IMR-90 (cell line): ENCODE measurements around the gene NEK4. TPM values are rescaled to one million over a fixed set of nuclear protein-coding genes. Genes with fewer than 3 reads are reported as not detected.

Source experiments
- ATAC-seq: fragments of 200-7000 bp; cut with Tn5 transposase; 2 replicates; pipeline ENCODE4 v1.9.1; 2020; ENCODE audit warnings: low read depth, mild to moderate bottlenecking, moderate library complexity
- BruUV-seq: library from RNA; stranded (reverse); fragments of 400-500 nt; replicated peaks from 2 replicates; lab custom pipeline; 2021; lab: Mats Ljungman, UMichigan
- CTCF ChIA-PET: fragments of 300-600 bp; formaldehyde crosslinking; extraction: SDS; loops from one replicate; lab custom pipeline; 2021; ENCODE audit warnings: antibody characterized with exemption; lab: Yijun Ruan, JAX
- POLR2A ChIA-PET: fragments of 300-600 bp; sonication (Branson Sonifier 250); formaldehyde crosslinking; loops from one replicate; lab custom pipeline; 2022; ENCODE audit warnings: antibody characterized with exemption; ENCODE audit not compliant: unreplicated experiment; lab: Charles Lee
- DNase-seq: peaks from one replicate; pipeline ENCODE4 v3.0.0; 2013
- H2AFZ ChIP-seq: replicated peaks from 2 replicates; pipeline ENCODE3; 2013; ENCODE audit warnings: low read length, mild to moderate bottlenecking; ENCODE audit not compliant: poor library complexity
- H2AK5ac ChIP-seq: 2 replicates; pipeline ENCODE4 v1.6.1; 2013; ENCODE audit warnings: low read depth, low read length, inconsistent platforms
- H2AK9ac ChIP-seq: replicated peaks from 2 replicates; pipeline ENCODE3; 2013; ENCODE audit warnings: mild to moderate bottlenecking, low read depth, low read length, moderate library complexity; ENCODE audit not compliant: poor library complexity
- H2BK120ac ChIP-seq: 2 replicates; pipeline ENCODE4 v1.6.1; 2013; ENCODE audit warnings: low read depth, low read length, inconsistent platforms
- H2BK15ac ChIP-seq: 3 replicates; pipeline ENCODE4 v1.6.1; 2013; ENCODE audit warnings: low read depth, low read length, inconsistent platforms
- H2BK20ac ChIP-seq: 2 replicates; pipeline ENCODE4 v1.6.1; 2013; ENCODE audit warnings: low read depth, mild to moderate bottlenecking, inconsistent platforms, low read length, moderate library complexity
- H2BK5ac ChIP-seq: 2 replicates; pipeline ENCODE4 v1.6.1; 2013; ENCODE audit warnings: mild to moderate bottlenecking, low read depth, low read length, inconsistent platforms; ENCODE audit not compliant: poor library complexity, severe bottlenecking
- H3K14ac ChIP-seq: replicated peaks from 2 replicates; pipeline ENCODE4 v1.6.1; 2013; ENCODE audit warnings: low read depth, low read length, inconsistent platforms
- H3K18ac ChIP-seq: 2 replicates; pipeline ENCODE4 v1.6.1; 2013; ENCODE audit warnings: low read depth, low read length, control low read depth
- H3K23ac ChIP-seq: 2 replicates; pipeline ENCODE4 v1.6.1; 2013; ENCODE audit warnings: low read depth, low read length, inconsistent platforms
- H3K27ac ChIP-seq: 2 replicates; pipeline ENCODE4 v1.5.1; 2013; ENCODE audit warnings: mild to moderate bottlenecking, control low read depth, low read length; ENCODE audit not compliant: insufficient read depth
- H3K27me3 ChIP-seq: 2 replicates; pipeline ENCODE4 v1.6.1; 2013; ENCODE audit warnings: low read length; ENCODE audit not compliant: control insufficient read depth, insufficient read depth
- H3K36me3 ChIP-seq: 2 replicates; pipeline ENCODE4 v1.6.1; 2013; ENCODE audit warnings: low read length, mixed read lengths; ENCODE audit not compliant: control insufficient read depth, insufficient read depth
- H3K4ac ChIP-seq: 2 replicates; pipeline ENCODE4 v1.6.1; 2013; ENCODE audit warnings: low read depth, low read length, inconsistent platforms
- H3K4me1 ChIP-seq: 2 replicates; pipeline ENCODE4 v1.6.1; 2013; ENCODE audit warnings: low read length, mixed read lengths; ENCODE audit not compliant: control insufficient read depth, insufficient read depth
- H3K4me2 ChIP-seq: 2 replicates; pipeline ENCODE4 v1.6.1; 2013; ENCODE audit warnings: low read depth, mild to moderate bottlenecking, control low read depth, low read length, moderate library complexity
- H3K4me3 ChIP-seq: 2 replicates; pipeline ENCODE4 v1.5.1; 2013; ENCODE audit warnings: low read depth, mild to moderate bottlenecking, control low read depth, low read length, moderate library complexity; ENCODE audit not compliant: insufficient read depth
- H3K56ac ChIP-seq: 2 replicates; pipeline ENCODE4 v1.6.1; 2013; ENCODE audit warnings: low read length, inconsistent platforms; ENCODE audit not compliant: insufficient read depth; ENCODE audit errors: extremely low read depth
- H3K79me1 ChIP-seq, 2 experiments: 2 replicates each; pipeline ENCODE4 v1.6.1; 2013; ENCODE audit warnings: low read length in 2 of 2, inconsistent platforms in 1 of 2, low read depth in 1 of 2
- H3K9ac ChIP-seq: 2 replicates; pipeline ENCODE4 v1.6.1; 2013; ENCODE audit warnings: low read depth, low read length, control low read depth
- H3K9me1 ChIP-seq: 2 replicates; pipeline ENCODE4 v1.6.1; 2013; ENCODE audit warnings: low read length, inconsistent platforms; ENCODE audit not compliant: insufficient read depth
- H3K9me3 ChIP-seq: 2 replicates; pipeline ENCODE4 v1.6.1; 2013; ENCODE audit warnings: low read length; ENCODE audit not compliant: control insufficient read depth, insufficient read depth
- H4K20me1 ChIP-seq: 2 replicates; pipeline ENCODE4 v1.6.1; 2013; ENCODE audit warnings: low read length, inconsistent platforms; ENCODE audit not compliant: insufficient read depth
- H4K5ac ChIP-seq: 2 replicates; pipeline ENCODE4 v1.6.1; 2013; ENCODE audit warnings: mild to moderate bottlenecking, low read depth, low read length, control low read depth
- H4K8ac ChIP-seq, 2 experiments: 2 replicates each; pipeline ENCODE4 v1.6.1; 2013; ENCODE audit warnings: low read depth in 2 of 2, low read length in 2 of 2, control low read depth in 1 of 2, inconsistent platforms in 1 of 2
- H4K91ac ChIP-seq: 2 replicates; pipeline ENCODE4 v1.6.1; 2013; ENCODE audit warnings: low read depth, low read length, inconsistent platforms; ENCODE audit not compliant: insufficient read depth
- BHLHE40 ChIP-seq: fragments of 150-350 bp; IDR thresholded peaks from 2 replicates; pipeline ENCODE4 v1.6.1; 2016; ENCODE audit warnings: mild to moderate bottlenecking, low read depth, low read length
- CEBPB ChIP-seq: IDR thresholded peaks from 2 replicates; pipeline ENCODE4 v1.6.1; 2012; ENCODE audit warnings: low read depth, low read length, improper control_type of control experiment
- CHD1 ChIP-seq: IDR thresholded peaks from 2 replicates; pipeline ENCODE4 v1.6.1; 2012; ENCODE audit warnings: low read depth, low read length, improper control_type of control experiment
- CTCF ChIP-seq: conservative IDR thresholded peaks from 2 replicates; pipeline ENCODE4 v1.5.1; 2012; ENCODE audit warnings: mild to moderate bottlenecking, low read depth, low read length, improper control_type of control experiment
- ELK1 ChIP-seq: fragments of 150-350 bp; IDR thresholded peaks from 2 replicates; pipeline ENCODE4 v1.6.1; 2016; ENCODE audit warnings: low read depth, mild to moderate bottlenecking, low read length, moderate library complexity, borderline replicate concordance
- FOS ChIP-seq: fragments of 150-350 bp; IDR thresholded peaks from 2 replicates; pipeline ENCODE4 v1.6.1; 2016; ENCODE audit warnings: low read depth, low read length
- MAFK ChIP-seq: IDR thresholded peaks from 2 replicates; pipeline ENCODE4 v1.6.1; 2012; ENCODE audit warnings: low read depth, low read length, improper control_type of control experiment
- MAZ ChIP-seq: IDR thresholded peaks from 2 replicates; pipeline ENCODE4 v1.6.1; 2012; ENCODE audit warnings: low read depth, mild to moderate bottlenecking, low read length, improper control_type of control experiment, moderate library complexity, borderline replicate concordance
- MXI1 ChIP-seq: IDR thresholded peaks from 2 replicates; pipeline ENCODE4 v1.6.1; 2012; ENCODE audit warnings: low read depth, mild to moderate bottlenecking, low read length, moderate library complexity, borderline replicate concordance
- NFE2L2 ChIP-seq: fragments of 150-350 bp; IDR thresholded peaks from 2 replicates; pipeline ENCODE4 v1.6.1; 2016; ENCODE audit warnings: low read depth, mild to moderate bottlenecking, low read length
- POLR2A ChIP-seq: IDR thresholded peaks from 2 replicates; pipeline ENCODE4 v1.6.1; 2012; ENCODE audit warnings: mild to moderate bottlenecking, low read depth, low read length
- RAD21 ChIP-seq: IDR thresholded peaks from 2 replicates; pipeline ENCODE4 v1.6.1; 2012; ENCODE audit warnings: low read length, improper control_type of control experiment
- RCOR1 ChIP-seq: IDR thresholded peaks from 2 replicates; pipeline ENCODE4 v1.6.1; 2012; ENCODE audit warnings: mild to moderate bottlenecking, low read length, improper control_type of control experiment; ENCODE audit not compliant: insufficient replicate concordance
- RFX5 ChIP-seq: IDR thresholded peaks from 2 replicates; pipeline ENCODE4 v1.8.0; 2012; ENCODE audit warnings: low read depth, mild to moderate bottlenecking, low read length, moderate library complexity
- SMC3 ChIP-seq: fragments of 150-350 bp; IDR thresholded peaks from 2 replicates; pipeline ENCODE4 v1.6.1; 2016; ENCODE audit warnings: low read depth, mild to moderate bottlenecking, antibody characterized with exemption, low read length, moderate library complexity
- WGBS, 2 experiments: methylation state at CpG; one replicate each; pipeline versions ENCODE4 v1.1.5 to v1.1.7; 2013; ENCODE audit warnings: missing lambda C conversion rate in 2 of 2; ENCODE audit not compliant: insufficient read length in 1 of 2; ENCODE audit errors: extremely low coverage in 2 of 2; 5-methylcytosine and 5-hydroxymethylcytosine counted together
- dilution Hi-C: fragments of 300-500 bp; cut with HindIII; formaldehyde crosslinking; loops from one replicate; pipeline ENCODE4 v1.14.3; 2018; ENCODE audit warnings: low sequenced_read_pairs; ENCODE audit not compliant: unreplicated experiment
- in situ Hi-C: fragments of 300-500 bp; cut with MboI; formaldehyde crosslinking; loops from 3 replicates; pipeline ENCODE4 v1.14.3; 2019; ENCODE audit warnings: low sequenced_read_pairs, inconsistent platforms, mixed read lengths
- intact Hi-C: fragments of 100-400 bp; cut with micrococcal nuclease; formaldehyde crosslinking; loops from 2 replicates; pipeline ENCODE4 v1.10.0; 2022
- polyA plus RNA-seq, 3 experiments: library from polyadenylated mRNA; depleted of rRNA; stranded (reverse); fragments of >200 nt; gene quantifications; 2 replicates each; pipeline ENCODE4 v1.2.3, GENCODE V29; 2012; ENCODE audit warnings: low replicate concordance in 1 of 3
- total RNA-seq: library from RNA; depleted of rRNA; stranded (reverse); fragments of >200 nt; gene quantifications from 2 replicates; pipeline ENCODE4 v1.2.3, GENCODE V29; 2012
- TF ChIP-seq, protein P1 (sequence below): fragments of 150-350 bp; IDR thresholded peaks from 2 replicates; pipeline ENCODE4 v1.6.1; 2017; ENCODE audit warnings: mild to moderate bottlenecking, antibody characterized with exemption, low read length, low read depth

NEK4 gene
- total and polyA plus RNA-seq, 2 of the 4 experiments (the other 2 are of a cell fraction) = 10.3 to 24.7 TPM

DNA sequence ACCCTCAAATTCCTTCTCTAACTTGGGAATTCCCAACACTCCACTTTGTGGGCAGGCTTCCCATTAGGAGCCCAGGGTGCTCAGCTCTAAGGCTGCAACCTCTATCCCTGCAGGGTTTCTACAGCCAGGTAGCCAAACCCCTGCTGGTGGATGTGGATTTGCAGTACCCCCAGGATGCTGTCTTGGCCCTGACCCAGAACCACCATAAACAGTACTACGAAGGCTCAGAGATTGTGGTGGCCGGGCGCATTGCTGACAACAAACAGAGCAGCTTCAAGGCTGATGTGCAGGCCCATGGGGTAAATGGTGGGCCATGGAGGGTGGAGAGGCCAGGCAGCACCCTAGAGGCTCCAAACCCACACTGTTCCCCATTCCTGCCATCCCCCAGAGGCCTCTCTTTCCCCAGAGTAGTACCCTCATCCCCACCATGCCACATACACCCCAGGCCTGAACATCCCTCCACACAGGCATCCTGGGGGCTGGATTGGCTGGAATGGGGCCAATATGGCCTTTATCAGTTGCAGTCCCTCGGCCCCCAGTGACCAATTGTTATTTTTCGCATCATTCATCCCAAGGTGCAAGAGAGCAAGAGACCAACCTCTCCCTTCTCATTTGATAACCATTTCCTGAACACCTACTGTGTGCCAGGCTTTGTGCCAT, 14.3 kb upstream of the NEK4 start:
- no peak overlapping the region for H2AK5ac ChIP-seq
- no peaks in the 10 kb centered on the region for H3K79me1 ChIP-seq
- no peak overlapping the region for H2BK120ac ChIP-seq
- H2BK20ac ChIP-seq = no peak overlapping the region
- POLR2A ChIA-PET = no interaction called here
- CTCF ChIA-PET = no interaction called here
- WGBS, 2 experiments = no CpG with 5 or more reads among the region's 5 CpGs
- no peaks in the 10 kb centered on the region; the same call in 1 of the 2 replicates for H3K9me1 ChIP-seq
- dilution Hi-C loops (no loop called here), intact Hi-C loops (no loop called here), in situ Hi-C loops (no loop called here)
- no peak overlapping the region for H2AK9ac ChIP-seq
- no peak overlapping the region for H3K9ac ChIP-seq
- BruUV-seq = no TSS peak
- no peak for DNase-seq
- no peak for ATAC-seq
- H3K4ac ChIP-seq = no peak overlapping the region
- H3K18ac ChIP-seq = no peak overlapping the region
- H3K14ac ChIP-seq = no peak overlapping the region
- H3K4me1 ChIP-seq = no peaks in the 10 kb centered on the region
- no peak overlapping the region for H3K4me2 ChIP-seq
- H3K23ac ChIP-seq = no peak overlapping the region
- TF ChIP-seq ELK1 (no peak), FOS (no peak), MAFK (no peak), CEBPB (no peak), SMC3 (no peak), RFX5 (no peak), CHD1 (no peak), NFE2L2 (no peak), RAD21 (no peak), RCOR1 (no peak), POLR2A (no peak), MXI1 (no peak), CTCF (no peak), MAZ (no peak), BHLHE40 (no peak)
- TF ChIP-seq, protein P1, sequence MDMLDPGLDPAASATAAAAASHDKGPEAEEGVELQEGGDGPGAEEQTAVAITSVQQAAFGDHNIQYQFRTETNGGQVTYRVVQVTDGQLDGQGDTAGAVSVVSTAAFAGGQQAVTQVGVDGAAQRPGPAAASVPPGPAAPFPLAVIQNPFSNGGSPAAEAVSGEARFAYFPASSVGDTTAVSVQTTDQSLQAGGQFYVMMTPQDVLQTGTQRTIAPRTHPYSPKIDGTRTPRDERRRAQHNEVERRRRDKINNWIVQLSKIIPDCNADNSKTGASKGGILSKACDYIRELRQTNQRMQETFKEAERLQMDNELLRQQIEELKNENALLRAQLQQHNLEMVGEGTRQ = no peak
- H3K4me3 ChIP-seq = no peak overlapping the region
- no peak overlapping the region for H2BK5ac ChIP-seq
- H3K56ac ChIP-seq = no peak overlapping the region
- no peak overlapping the region for H4K91ac ChIP-seq
- H2BK15ac ChIP-seq = no peak overlapping the region
- no peaks in the 10 kb centered on the region for H4K20me1 ChIP-seq
- H2AFZ ChIP-seq = no peak overlapping the region
- H3K9me3 ChIP-seq = no peaks in the 10 kb centered on the region
- H3K36me3 ChIP-seq = no peaks in the 10 kb centered on the region
- no peak overlapping the region for H3K27ac ChIP-seq
- peaks cover 51% of the 10 kb centered on the region for H3K27me3 ChIP-seq
- H4K8ac ChIP-seq = no peak overlapping the region
- no peak overlapping the region for H4K5ac ChIP-seq
